NCI-H2107 (cell line): Measurements from ENCODE around the gene DISP3.
"Not testable (repeated sequence)": the region's sequence is repeated elsewhere in the genome, so short reads cannot be mapped to it uniquely, and the experiment has no call there.

ENCODE experiments used
- DNase-seq: peaks from one replicate; lab custom pipeline; 2025; lab: John Stamatoyannopoulos, UW

Gene DISP3

GRCh38 chr1:11576109-11576875 is 97.3 kb downstream of the DISP3 start:
- no peak for DNase-seq

- DNase-seq = no peak
These were observed 99.0 kb downstream of the DISP3 start for GRCh38 chr1:11578004-11578403.

- no peak for DNase-seq
These were observed 100.6 kb downstream of the DISP3 start for GRCh38 chr1:11579506-11579905.

GRCh38 chr1:11580049-11580448 is 101.1 kb downstream of the DISP3 start:
- not testable (repeated sequence) for DNase-seq

- no peak for DNase-seq
These were observed 102.6 kb downstream of the DISP3 start for GRCh38 chr1:11581445-11581991.

- no peak for DNase-seq
These were observed 106.4 kb downstream of the DISP3 start for GRCh38 chr1:11585389-11585788.
